Cardiac muscle cell (in vitro differentiated cells and primary cell): ENCODE measurements around the gene PCDHGC5. TPM values are rescaled to one million over a fixed set of nuclear protein-coding genes. Genes with fewer than 3 reads are reported as not detected.

Experiments
- DNase-seq, 2 donors: peaks; one replicate each; pipeline versions ENCODE4 v3.0.0 to v3.0.0-alpha.2; 2010 to 2017; ENCODE audit warnings: low read depth in 1 of 2, low spot score in 1 of 2
- H3K27ac ChIP-seq: fragments of 200-600 bp; sonication (generic); 2 replicates; pipeline ENCODE4 v1.5.1; 2016
- H3K27me3 ChIP-seq: fragments of 200-600 bp; sonication (generic); 2 replicates; pipeline ENCODE4 v1.6.0; 2016; ENCODE audit warnings: control low read depth
- H3K36me3 ChIP-seq: fragments of 200-600 bp; sonication (generic); 2 replicates; pipeline ENCODE4 v1.5.1; 2016; ENCODE audit warnings: control low read depth
- H3K4me1 ChIP-seq: fragments of 200-600 bp; sonication (generic); 2 replicates; pipeline ENCODE4 v1.8.1; 2017; ENCODE audit warnings: low read depth, mild to moderate bottlenecking, mixed run types
- H3K4me3 ChIP-seq: fragments of 200-600 bp; sonication (generic); 2 replicates; pipeline ENCODE4 v1.5.1; 2016; ENCODE audit warnings: mild to moderate bottlenecking
- H3K9me3 ChIP-seq: fragments of 200-600 bp; sonication (generic); 2 replicates; pipeline ENCODE4 v1.5.1; 2017; ENCODE audit warnings: low read depth, mild to moderate bottlenecking, control low read depth
- polyA plus RNA-seq: library from polyadenylated mRNA; unstranded; fragments of >200 nt; fragmentation: Nextera tagmentation; extraction: Ambion mirVana; gene quantifications from 2 replicates; pipeline ENCODE4 v1.2.1, GENCODE V29; 2016
- total RNA-seq: library from RNA; depleted of rRNA; stranded (reverse); fragments of >200 nt; gene quantifications from 2 replicates; pipeline ENCODE4 v1.2.3, GENCODE V29; 2016
- TF ChIP-seq, protein P1 (sequence below): IDR thresholded peaks from 2 replicates; pipeline ENCODE4 v1.5.1; 2012; ENCODE audit warnings: low read depth, mild to moderate bottlenecking, low read length

The PCDHGC5 gene
- total and polyA plus RNA-seq, 2 experiments from 2014 or later, result 2.2 TPM; not detected in 1

DNA sequence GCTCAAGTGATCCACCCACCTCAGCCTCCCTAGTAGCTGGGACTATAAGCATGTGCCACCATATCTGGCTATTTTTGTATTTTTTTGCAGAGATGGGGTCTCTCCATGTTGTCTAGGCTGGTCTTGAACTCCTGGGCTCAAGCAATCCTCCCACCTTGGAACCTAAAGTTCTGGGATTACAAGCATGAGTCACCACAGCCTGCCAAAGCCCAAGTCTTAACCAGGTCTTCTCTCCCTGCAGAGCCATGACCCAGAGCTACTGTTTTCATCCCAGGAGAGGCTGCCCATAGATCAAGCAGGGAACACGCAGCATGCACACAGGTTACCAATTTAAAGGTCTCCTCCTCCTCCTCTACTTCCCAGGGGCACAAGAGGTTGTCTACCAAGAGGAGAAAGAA lies 29.7 kb downstream of the PCDHGC5 start:
- H3K9me3 ChIP-seq, result no peaks in the 10 kb centered on the region
- TF ChIP-seq, protein P1, sequence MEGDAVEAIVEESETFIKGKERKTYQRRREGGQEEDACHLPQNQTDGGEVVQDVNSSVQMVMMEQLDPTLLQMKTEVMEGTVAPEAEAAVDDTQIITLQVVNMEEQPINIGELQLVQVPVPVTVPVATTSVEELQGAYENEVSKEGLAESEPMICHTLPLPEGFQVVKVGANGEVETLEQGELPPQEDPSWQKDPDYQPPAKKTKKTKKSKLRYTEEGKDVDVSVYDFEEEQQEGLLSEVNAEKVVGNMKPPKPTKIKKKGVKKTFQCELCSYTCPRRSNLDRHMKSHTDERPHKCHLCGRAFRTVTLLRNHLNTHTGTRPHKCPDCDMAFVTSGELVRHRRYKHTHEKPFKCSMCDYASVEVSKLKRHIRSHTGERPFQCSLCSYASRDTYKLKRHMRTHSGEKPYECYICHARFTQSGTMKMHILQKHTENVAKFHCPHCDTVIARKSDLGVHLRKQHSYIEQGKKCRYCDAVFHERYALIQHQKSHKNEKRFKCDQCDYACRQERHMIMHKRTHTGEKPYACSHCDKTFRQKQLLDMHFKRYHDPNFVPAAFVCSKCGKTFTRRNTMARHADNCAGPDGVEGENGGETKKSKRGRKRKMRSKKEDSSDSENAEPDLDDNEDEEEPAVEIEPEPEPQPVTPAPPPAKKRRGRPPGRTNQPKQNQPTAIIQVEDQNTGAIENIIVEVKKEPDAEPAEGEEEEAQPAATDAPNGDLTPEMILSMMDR, result no peak
- no peaks in the 10 kb centered on the region for H3K27me3 ChIP-seq
- DNase-seq, result no peak
- no peak overlapping the region for H3K4me3 ChIP-seq
- no peak overlapping the region for H3K27ac ChIP-seq
- H3K4me1 ChIP-seq, result peaks cover 3% of the 10 kb centered on the region
- H3K36me3 ChIP-seq, result no peaks in the 10 kb centered on the region

DNA sequence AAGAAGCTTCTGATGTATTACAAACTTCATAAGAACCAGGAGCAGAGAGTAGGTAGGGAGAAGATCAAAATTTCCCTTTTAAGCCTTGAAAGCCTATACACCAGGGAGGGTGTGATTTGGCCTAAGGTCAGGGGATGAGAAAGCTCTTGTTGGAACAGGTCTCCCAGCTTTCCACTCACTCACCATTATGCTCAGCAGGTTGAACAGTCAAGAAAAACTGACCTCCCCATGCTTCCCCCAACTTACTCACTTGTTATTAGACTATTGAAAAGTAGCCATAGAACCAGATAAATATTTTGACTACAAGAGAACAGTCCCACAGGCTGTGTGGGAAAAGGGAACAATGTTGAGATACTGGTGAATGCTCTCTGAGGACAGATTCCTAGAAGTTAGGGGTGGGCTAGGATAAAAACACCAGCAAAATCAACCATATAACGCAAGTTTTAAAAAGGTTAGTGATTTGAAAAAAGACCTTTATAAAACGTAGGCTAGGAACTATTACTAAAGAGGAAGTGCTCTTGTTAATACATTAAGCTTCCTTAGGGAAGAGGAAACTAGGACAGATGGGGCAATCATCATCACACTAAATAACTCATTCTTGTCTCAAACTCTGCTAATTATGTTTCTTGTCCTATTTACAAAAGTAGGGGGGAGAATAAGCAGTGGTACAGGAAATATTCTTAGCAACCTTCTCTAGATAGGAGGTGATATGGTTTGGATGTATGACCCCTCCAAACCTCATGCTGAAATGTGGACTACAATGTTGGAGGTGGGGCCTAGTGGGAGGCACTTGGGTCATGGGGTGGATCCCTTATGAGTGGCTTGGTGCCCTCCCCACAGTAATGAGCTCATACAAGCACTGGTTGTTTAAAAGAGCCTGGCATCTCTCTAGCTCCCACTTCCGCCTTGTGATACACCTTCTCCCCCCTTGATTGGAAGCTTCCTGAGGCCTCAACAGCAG lies 31.0 kb downstream of the PCDHGC5 start:
- H3K27me3 ChIP-seq, result no peaks in the 10 kb centered on the region

DNA sequence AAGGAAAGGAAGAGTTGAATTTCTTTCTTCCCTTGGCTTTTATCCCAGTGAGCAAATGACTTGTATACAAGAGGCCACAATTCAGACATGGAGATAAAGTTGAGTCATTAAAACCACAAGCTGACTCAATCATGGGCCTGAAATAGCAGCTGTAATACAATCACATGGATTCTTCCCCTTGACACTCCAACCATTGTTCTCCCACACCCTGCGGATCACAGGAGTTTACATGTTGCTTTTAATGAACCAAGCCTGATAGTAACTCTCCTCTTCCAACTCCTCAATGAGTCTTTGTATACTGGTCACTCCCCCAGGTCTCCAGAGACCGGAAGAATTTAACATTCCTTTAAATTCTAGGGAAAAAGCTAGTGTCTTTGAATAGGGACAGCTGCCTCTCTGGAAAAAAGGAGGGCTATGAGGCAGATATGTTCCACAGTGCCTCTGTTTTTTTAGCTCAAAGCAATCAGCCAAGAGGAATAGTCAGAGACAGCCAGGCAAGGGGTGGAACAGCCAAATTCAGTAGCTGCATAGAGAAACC lies 32.4 kb downstream of the PCDHGC5 start:
- Histone ChIP-seq H3K4me1 (no peaks in the 10 kb centered on the region), H3K27ac (peak overlapping the region; percentile 45), H3K36me3 (peaks cover 6% of the 10 kb centered on the region), H3K4me3 (no peak overlapping the region), H3K9me3 (no peaks in the 10 kb centered on the region), H3K27me3 (no peaks in the 10 kb centered on the region)
- TF ChIP-seq, protein P1, result no peak
- DNase-seq, result peak in 1 of 2 donors; percentile 99

More for the DNA sequence above, 31.0 kb downstream of the PCDHGC5 start:
- Histone ChIP-seq H3K27ac (no peak overlapping the region), H3K4me3 (no peak overlapping the region), H3K36me3 (no peaks in the 10 kb centered on the region), H3K9me3 (no peaks in the 10 kb centered on the region), H3K4me1 (peaks cover under 1% of the 10 kb centered on the region)
- TF ChIP-seq, protein P1, result no peak
- no peak for DNase-seq

DNA sequence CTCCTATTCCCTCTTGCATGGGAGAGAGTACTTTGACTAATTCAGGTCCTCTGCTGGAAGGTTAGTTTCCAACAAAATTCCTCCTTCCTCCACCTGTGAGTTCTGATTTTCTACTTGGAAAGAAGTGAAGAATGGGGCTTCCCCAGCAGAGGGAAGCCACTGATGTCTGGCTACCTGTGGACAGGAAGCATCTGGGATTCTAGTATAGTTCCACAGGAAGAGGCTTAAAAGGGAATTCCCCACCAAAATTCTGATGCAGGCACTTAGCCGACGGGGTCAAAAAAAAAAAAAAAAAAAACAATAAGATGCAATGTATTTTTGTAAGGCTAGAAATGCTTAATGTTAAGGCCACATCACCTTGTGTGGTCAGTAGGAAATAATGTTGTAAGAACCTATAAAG lies 33.4 kb downstream of the PCDHGC5 start:
- H3K27ac ChIP-seq, result no peak overlapping the region

DNA sequence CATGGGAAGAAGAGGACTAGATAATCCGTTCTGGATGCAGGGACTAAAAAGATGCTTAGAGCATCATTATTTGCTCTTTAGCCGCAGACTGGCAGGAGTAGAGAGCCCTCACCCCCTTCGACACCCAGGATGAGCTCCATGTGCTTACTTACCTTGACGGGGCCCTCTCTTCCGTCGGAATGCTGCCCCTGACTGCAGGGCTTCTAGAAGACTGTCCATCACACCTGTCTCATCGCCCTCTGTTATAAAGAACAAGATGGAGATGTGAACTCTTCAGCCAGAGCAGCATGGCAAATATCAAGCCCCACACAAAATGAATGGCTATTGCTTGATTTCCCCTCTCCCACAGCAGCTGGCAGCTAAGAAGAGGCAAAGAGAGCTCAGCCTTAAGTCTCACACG lies 35.1 kb downstream of the PCDHGC5 start:
- TF ChIP-seq, protein P1, result no peak
- Histone ChIP-seq H3K9me3 (no peaks in the 10 kb centered on the region), H3K27me3 (no peaks in the 10 kb centered on the region), H3K36me3 (peaks cover 11% of the 10 kb centered on the region), H3K27ac (no peak overlapping the region), H3K4me1 (no peaks in the 10 kb centered on the region), H3K4me3 (no peak overlapping the region)
- DNase-seq, result no peak

More for the DNA sequence above, 33.4 kb downstream of the PCDHGC5 start:
- DNase-seq, result no peak
- TF ChIP-seq, protein P1, result no peak
- H3K27me3 ChIP-seq, result no peaks in the 10 kb centered on the region
- H3K9me3 ChIP-seq, result no peaks in the 10 kb centered on the region
- no peak overlapping the region for H3K4me3 ChIP-seq
- no peaks in the 10 kb centered on the region for H3K4me1 ChIP-seq
- H3K36me3 ChIP-seq, result peaks cover 6% of the 10 kb centered on the region
